22Rv1 (cell line): Measurements from ENCODE around the gene MAGI1.

Experiments
- H3K27ac ChIP-seq: fragments of 450-650 bp; 2 replicates; pipeline ENCODE4 v1.5.1; 2017
- ZFX ChIP-seq: fragments of 450-650 bp; IDR thresholded peaks from 2 replicates; pipeline ENCODE4 v1.6.1; 2017; ENCODE audit warnings: antibody characterized with exemption, borderline replicate concordance
- TF ChIP-seq, protein P1 (sequence below): fragments of 450-650 bp; IDR thresholded peaks from 2 replicates; pipeline ENCODE4 v1.5.1; 2017; ENCODE audit warnings: mild to moderate bottlenecking

Gene MAGI1

DNA sequence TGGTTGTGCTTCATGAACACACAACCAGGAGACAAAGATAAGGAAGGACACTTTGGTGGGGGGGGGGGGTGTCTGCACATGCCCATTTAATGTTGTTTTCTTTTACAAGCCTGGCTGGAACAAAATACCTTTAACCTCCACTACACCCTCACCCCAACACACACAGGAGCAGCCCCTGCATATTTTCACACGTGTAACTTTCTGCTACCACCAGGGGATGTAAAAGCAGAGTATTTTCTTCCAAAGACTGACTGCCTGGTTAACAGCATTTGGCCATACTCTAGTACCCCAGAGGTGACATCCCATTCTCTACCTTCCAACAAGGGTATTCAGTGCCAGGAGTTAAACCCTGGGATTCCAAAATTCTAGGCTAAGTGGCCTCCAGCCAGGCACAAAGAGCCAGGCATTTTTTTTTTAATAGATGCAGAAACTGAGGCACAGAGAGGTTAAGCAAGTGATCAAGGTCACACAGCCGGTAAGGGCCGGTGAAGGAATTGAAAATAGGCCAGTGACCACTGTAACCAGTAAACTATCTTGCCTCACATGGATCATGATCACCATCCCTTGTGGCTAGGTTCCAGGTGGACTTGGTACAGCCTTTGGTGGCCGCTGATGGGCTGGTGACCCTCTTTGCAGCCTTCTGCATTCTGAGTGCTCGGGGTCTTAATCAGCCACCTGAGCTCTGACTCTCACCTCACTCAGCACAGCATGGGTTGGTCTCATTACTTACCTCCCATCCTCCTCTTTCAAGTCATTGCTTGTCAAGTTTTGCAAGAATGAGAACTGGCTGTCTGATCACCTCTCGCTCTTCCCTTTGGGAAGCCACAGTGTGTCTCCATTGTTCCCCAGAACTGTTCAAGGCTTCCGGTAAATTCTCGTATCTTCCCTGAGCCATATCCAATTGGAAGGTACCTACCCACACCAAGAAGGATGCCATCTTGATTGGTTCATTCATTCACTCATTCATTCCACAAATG, 20.4 kb downstream of the MAGI1 start:
- H3K27ac ChIP-seq = no peak overlapping the region
- no peak for TF ChIP-seq ZFX
- TF ChIP-seq, protein P1, sequence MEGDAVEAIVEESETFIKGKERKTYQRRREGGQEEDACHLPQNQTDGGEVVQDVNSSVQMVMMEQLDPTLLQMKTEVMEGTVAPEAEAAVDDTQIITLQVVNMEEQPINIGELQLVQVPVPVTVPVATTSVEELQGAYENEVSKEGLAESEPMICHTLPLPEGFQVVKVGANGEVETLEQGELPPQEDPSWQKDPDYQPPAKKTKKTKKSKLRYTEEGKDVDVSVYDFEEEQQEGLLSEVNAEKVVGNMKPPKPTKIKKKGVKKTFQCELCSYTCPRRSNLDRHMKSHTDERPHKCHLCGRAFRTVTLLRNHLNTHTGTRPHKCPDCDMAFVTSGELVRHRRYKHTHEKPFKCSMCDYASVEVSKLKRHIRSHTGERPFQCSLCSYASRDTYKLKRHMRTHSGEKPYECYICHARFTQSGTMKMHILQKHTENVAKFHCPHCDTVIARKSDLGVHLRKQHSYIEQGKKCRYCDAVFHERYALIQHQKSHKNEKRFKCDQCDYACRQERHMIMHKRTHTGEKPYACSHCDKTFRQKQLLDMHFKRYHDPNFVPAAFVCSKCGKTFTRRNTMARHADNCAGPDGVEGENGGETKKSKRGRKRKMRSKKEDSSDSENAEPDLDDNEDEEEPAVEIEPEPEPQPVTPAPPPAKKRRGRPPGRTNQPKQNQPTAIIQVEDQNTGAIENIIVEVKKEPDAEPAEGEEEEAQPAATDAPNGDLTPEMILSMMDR = no peak

DNA sequence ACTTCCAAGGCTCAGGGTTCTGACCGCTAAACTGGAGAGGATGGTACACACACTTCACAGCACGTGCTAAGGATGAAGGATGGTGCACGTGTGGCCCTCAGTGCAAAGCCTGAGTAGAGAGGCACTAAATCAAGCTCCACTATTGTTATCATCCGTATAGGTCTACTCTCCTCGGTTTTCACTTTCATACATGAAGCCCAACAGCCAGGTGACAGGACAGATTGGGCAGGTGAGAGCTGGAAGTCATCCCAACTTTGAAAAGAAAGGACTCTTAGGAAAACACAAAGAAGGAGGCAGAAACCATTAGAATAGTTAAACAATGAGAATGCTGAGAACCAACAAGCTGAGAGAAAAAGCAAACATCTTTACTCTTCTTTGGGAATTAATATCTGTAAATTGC, 21.1 kb downstream of the MAGI1 start:
- TF ChIP-seq, protein P1 = no peak
- TF ChIP-seq ZFX = no peak
- H3K27ac ChIP-seq = no peak overlapping the region

DNA sequence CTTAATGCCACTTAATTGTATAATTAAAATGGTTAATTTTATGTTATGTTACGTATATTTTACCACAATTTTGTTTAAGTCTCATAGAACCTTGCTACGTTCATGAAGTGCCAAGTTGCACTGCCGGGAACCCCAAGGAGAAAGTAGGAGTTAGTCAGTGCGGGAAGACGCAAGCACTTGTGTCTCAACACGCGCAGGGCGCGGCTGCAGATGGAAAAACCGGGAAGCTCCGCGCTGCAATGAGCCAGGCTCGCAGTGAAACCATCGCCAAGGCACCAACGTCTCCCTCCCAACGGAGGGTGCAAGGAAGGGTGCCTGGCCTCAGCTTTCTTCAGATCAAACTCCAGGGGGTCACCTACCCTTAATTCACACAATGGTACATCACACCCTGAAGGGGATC, 21.6 kb downstream of the MAGI1 start:
- TF ChIP-seq, protein P1 = no peak
- TF ChIP-seq ZFX = no peak
- H3K27ac ChIP-seq = no peak overlapping the region

DNA sequence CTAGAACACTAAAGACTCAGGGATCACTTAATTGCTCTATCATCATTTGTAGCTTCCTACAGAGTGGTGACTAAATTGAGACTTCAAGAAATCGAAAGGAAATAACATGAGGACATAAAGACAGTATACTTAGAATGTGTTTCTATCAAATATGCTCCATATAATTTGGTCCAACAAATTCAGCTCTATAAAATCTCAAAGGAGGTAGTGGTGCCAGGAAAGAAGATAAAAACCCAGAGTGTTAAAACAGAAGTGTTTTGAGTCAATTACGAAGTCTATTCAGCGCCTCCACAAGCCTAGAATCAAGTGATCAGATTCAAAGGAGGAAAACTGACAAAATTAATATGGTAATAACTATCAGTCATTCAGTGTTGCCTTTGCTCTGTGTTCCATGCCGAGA, 22.9 kb downstream of the MAGI1 start:
- no peak for TF ChIP-seq ZFX
- TF ChIP-seq, protein P1 = no peak
- H3K27ac ChIP-seq = no peak overlapping the region

DNA sequence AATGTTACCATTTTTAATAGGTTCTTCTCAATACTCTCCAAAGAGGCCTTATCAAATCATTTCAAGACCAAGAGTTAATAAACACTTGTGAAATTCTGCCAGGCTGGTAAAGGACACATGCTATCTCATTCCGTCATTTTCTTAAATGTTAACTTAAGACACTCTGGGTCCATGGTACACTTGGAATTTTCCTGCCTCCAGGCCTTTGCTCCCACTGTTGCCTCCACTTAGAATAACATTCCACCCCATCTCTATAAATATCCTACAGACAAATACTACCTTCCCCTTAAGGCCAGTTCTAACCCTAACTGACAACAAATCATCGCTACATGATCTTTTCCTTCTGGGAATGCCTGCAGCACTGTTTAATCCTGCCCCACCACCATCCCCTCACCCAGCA, 24.1 kb downstream of the MAGI1 start:
- TF ChIP-seq ZFX = no peak
- TF ChIP-seq, protein P1 = no peak
- H3K27ac ChIP-seq = no peak overlapping the region

DNA sequence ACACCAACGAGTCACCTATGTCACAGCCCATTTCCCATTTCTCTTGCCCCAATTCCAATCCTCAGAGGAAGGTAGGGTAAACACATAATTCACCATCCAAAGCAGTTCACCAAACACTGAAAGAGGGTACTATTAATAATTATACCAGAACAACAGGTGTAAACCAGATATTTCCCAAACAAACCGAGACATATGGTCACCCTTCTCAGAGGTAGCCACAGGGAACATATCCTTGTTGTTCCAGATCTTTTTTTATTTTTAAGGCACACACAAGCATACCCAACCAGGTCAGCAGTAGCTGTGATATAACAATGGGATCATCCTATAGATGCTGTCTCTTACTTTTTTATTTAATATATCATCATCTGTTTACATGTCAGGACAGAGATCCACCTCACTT, 24.7 kb downstream of the MAGI1 start:
- no peak for TF ChIP-seq ZFX
- TF ChIP-seq, protein P1 = no peak

DNA sequence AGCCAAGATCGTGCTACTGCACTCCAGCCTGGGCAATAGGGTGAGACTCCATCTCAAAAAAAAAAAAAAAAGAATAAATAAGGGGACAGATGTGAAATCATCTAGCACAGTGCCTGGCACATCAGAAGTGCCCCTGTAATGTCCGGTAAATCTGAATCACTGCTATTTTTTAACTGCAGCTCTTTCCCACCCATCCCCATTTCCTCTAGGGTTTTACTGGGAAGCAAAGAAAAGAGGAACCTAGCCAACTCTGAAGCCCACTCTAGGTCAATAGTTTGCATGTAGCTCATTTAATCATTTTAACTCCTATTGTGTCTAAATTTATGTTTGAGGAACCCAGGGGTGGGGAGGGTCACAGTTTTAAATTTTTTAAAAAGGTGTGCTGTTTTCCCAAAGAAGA, 26.0 kb downstream of the MAGI1 start:
- no peak overlapping the region for H3K27ac ChIP-seq
- TF ChIP-seq, protein P1 = no peak
- no peak for TF ChIP-seq ZFX

More for the DNA sequence above, 24.7 kb downstream of the MAGI1 start:
- H3K27ac ChIP-seq = no peak overlapping the region
